KBM-7 (cell line): ENCODE results near the gene C18orf63.
"Not testable (repeated sequence)": the region's sequence is repeated elsewhere in the genome, so short reads cannot be mapped to it uniquely, and the experiment has no call there.

Experiments used
- DNase-seq: peaks from one replicate; pipeline ENCODE4 v3.0.0-alpha.2; 2015
- in situ Hi-C: fragments of 300-500 bp; cut with MboI; formaldehyde crosslinking; loops from 2 replicates; pipeline ENCODE4 v1.14.3; 2020; ENCODE audit warnings: low sequenced_read_pairs, low pct_unique_long_range_greater_than_20kb, mixed read lengths

C18orf63 gene

DNA sequence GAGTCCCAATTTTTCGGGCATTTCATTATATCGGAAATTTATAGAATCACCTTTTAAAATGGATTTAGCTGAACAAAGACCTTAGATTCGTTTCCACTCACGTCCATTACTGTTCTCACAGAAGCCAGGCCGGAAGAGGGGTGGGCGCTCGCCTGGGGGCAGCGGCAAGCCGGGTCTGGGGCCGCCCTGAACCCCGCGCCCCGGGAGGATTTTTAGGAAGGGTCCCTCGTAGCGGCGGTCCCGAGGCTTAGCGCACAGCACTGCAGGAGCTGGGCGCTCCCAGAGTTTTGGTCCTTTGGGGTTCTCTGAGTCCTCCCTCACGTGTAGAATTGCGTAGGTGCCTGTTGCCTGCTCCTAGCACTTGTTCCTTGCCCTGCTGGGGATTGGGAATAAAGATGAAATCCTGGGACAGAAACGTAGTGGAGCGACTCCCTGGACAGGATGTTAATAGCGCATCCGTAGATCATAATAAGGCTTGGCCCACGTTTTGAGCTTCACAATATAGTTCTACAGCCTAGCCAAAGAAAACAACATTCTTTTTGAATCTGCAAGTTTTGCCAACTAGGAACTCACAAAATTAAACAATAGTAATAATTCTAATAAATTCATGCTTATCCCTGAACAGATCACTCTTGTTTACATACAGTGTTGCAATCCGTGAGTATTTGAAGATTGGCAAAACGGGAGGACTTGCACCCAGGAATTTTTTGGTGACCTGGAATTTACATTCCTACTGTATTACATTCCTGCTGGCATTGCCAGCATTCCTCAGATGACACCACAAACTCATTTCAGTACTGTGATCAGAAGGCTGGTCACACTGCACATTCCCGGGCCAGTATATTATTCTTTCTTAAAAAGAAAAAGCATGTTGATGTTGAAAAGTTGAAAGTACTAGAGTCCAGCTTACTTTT, 875 bp downstream of the C18orf63 start:
- in situ Hi-C loops = no loop called here
- DNase-seq = no peak

DNA sequence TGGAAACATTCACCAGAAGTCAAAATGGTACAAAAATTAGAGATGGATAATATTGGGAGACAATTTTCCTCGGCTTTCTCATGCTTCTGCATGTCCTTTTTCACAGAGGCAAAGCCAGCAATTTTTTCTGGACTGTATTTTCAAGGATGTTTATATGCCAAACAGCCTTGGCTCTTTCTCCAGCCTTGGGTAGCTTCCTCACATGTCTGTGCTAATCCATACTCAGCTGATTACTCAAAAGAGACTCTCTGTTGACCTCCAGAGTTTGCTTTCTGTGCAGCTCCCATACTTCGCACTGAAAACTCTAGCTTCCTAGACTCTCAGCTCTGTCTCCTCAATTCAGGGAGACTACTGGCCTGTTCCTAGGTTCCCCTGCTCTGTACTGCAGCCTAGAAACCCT, 10.6 kb downstream of the C18orf63 start:
- in situ Hi-C loops = no loop called here
- no peak for DNase-seq

DNA sequence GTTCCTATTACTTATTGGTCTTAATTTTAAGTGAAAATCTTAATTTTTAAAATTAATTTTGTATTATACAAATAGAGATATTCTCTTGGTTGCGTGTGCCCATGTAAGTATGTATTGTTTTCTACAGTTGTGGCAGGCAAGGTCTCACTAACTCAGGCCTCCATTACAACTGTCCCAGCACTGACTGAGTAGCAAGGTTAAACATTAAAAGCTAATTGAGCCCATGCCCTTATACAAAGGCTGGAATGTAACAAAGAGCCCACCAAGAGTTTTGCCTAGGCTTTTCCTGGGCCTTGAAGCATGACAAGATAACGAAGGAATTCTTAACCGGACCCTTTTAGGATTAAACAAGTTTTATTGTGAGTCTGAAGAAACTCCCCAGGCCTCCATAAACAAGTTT, 11.2 kb downstream of the C18orf63 start:
- in situ Hi-C loops, DNase-seq: not testable (repeated sequence)

DNA sequence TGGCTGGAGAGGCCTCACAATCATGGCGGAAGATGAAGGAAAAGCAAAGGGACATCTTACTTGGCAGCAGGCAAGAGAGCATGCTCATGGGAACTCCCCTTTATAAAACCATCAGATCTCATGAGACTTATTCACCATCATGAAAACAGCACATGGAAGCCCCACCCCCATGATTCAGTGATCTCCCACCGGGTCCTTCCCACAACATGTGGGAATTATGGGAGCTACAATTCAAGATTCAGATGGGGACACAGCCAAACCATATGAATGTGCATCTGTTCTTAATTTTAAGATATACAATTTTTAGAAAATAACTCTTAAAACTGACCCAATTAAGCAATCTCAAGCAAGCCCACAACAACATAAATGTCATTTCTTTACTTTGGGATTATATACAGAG, 12.6 kb downstream of the C18orf63 start:
- no peak for DNase-seq
- in situ Hi-C loops = no loop called here

DNA sequence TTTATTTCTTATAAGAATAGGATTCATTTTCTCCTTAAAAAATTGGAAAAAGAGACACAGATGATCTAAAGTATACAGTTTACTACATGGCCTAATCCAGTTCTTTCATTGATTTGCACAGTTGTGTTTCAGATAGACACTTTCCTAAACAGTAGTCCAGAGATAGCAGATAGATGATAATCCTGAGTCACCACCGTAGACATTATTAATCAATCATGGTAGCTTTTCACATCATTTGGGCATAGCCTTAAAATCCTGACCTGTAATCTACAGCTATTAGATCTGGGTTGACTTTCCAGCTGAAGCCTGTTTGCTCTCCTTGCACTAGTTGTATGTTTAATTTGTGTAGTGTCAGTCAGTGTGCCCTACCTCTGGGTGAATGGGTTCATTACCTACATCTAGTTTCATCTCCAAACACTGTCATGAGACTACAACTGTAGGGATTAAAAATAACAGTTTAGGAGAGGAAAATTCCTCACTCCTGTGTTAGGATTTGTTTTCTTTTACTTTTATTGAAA, 14.1 kb downstream of the C18orf63 start:
- in situ Hi-C loops = no loop called here

DNA sequence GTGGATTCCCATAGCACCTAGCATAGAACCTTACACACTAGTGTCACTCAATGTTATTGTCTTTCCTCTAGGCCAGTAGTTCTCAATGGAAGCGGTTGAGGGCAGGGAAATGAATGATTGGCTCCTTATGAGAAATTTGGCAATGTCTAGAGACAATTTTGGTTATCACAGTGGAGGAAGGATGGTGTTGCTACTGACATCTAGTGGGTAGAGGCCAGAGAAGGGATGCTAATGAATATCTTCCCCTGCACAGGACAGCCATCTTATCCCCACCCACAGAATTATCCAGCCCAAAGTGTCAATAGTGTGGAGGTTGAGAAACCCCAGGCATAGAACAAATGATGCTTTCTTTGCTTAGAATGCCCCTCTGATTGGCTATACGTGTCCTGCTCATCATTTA, 15.8 kb downstream of the C18orf63 start:
- in situ Hi-C loops = no loop called here
- no peak for DNase-seq

More for the DNA sequence above, 14.1 kb downstream of the C18orf63 start:
- no peak for DNase-seq

DNA sequence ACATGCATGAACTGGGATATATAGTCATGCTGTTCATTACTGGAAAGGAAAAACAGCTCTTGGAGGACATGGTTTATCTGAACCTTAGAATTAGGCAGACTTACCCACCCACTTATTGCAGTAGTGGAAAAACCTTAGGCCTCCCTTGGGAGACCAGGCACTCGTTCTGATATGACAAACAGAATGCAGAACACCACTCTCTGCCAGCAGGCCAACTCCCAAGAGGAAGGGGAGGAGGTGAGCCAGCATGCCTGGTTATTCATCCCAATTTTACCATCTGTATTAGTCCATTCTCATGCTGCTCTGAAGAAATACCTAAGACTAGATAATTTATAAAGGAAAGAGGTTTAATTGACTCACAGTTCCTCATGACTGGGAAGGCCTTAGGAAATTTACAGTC, 17.5 kb downstream of the C18orf63 start:
- DNase-seq = no peak
- in situ Hi-C loops = no loop called here

DNA sequence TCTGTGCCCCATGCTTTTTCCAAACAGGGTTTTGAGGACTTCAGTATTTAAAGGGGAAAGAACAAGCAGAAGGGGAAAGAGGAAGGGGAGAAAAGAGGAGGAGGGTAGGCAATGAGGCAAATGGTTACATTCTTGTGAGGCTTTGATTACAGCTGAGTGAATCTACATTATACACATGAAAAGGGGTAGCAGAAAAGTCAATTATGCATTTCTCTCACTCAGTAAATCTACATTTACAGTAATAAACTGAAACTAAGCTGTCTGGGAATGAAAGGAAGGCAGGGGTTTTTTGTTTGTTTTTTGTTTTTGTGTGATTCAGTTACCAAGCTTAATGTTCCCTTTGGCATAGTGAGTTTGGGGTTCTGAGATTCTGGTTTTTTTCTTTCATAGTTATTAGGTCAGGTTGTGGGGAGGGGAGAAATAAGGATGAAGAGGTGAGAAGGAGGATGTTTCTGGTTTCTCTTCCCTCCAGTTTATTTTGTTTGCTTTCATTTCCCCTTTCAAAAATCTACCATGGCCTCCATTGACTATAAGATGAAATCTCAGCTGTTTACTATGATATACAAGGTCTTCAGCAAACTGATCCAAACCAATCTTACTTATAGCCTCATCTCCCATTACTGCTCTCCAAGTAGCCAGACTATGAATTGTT, 18.7 kb downstream of the C18orf63 start:
- DNase-seq = no peak
- in situ Hi-C loops = no loop called here

DNA sequence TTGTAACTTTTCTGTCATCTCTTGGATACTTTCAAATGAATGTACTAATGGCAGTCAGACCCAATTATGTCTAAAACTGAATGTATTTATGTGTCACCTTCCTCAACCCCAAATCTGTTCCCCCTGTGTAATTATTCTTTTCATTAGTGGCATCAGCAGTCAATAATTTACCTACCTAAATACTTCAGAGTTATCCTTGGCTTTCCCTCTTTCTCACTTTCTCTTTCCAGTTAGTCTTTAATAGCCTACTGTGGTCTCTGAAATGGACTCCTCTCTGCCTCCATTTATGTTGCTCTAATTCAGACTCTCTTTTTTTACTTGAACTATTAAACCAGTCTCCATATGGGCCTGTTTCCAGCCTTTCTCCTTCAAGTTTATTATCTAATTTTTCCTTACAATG, 21.0 kb downstream of the C18orf63 start:
- no peak for DNase-seq
- in situ Hi-C loops = no loop called here

DNA sequence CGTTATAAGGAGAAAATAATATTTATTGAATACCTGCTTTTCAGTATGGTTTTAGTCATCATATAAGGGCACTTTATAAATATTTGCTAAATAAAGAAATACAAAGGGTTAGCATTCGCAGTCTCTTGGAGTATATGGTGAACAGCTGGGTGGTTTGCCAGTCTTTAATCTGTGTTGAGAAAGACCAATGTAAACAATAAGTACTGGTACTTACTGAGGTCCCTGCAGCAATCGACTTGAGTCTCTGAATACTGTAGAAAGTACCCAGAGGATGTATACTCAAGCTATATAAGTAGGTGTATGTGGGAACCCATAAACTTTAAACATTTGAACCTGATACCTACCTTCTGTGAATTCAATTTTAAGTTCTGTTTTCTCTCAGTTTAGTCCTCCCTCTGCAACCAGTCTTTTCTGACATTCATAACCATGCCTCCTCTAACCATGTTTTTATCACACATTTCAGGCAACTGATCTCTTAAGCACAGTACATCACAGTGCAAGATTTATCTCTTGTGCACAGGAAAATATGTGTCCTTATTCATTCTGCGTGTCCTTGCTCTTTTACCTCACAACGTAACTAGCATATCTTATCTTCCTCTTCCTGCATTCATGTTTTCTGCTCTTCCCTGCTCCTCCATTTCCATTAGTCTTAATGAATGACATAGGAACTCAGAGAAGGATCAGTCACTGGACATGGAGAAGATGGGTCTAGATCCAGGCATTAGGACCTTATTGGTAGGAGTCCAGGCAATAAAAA, 21.7 kb downstream of the C18orf63 start:
- DNase-seq = no peak
- in situ Hi-C loops = no loop called here

DNA sequence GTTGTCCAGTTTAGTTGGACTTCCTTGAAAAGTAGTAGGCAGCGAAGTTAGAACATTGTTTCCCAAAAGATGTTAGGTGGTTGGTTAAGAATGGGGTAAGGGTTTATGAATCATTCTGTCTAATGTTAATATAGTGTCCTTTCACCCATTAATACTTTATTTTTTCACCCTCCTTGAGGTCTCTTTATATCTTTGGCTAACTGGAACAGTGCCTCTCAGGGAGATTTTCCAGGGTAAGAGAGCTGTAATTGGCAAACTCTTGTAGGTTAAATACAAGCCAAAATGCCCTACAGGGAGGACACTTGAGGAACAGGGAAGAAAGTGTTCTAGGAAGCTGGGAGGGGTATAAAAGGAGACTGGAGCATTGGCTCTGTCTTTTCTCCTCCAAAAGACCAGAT, 22.3 kb downstream of the C18orf63 start:
- in situ Hi-C loops = no loop called here
- no peak for DNase-seq

DNA sequence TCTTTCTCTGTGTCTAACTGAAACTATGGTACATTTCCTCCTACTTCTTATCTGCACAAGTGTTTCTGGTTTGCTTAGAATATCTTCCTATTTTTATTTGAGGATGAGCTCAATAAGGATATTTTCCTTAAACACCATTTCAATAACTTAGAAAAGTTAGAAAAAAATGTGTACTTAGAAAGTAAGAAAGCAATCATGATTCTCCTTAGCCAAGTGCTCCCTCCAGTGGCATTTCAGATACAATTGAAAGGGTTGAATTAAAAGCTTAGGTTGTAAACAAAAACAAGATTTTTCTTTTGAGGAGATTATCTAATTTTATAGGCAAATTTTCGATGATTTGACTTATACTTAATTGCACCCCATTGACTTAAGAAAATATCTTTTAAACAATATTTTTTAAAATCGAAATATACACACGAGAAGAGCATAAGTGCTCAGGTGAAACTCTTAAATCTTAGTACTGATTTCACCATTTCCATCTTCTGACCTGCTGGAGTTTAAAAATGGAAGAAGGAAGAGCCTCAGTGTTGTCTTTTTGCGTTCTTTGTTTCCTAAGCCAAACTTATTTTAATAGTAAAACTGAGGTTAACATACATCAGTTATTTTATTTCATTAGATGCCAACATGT, 26.9 kb downstream of the C18orf63 start:
- in situ Hi-C loops = no loop called here
- DNase-seq = peak; percentile 19

DNA sequence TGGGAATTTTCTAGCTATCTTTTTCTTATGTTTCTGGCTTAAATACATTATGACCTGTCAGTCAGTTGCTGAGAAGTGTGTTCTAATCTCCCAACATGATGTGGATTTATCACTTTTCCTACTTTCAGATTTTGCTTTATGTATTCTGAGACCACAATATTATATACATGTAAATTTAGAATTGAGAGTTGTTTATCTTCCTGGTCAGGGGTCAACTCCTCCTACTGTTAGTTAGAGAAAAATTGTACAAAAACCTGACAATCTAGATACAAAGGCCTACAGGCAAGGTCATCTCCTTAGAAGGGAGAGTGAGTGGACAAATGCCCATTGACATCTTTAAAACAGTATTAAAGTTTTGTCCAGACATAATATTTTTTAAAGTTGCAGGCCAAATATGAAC, 30.6 kb downstream of the C18orf63 start:
- in situ Hi-C loops = no loop called here
- no peak for DNase-seq

DNA sequence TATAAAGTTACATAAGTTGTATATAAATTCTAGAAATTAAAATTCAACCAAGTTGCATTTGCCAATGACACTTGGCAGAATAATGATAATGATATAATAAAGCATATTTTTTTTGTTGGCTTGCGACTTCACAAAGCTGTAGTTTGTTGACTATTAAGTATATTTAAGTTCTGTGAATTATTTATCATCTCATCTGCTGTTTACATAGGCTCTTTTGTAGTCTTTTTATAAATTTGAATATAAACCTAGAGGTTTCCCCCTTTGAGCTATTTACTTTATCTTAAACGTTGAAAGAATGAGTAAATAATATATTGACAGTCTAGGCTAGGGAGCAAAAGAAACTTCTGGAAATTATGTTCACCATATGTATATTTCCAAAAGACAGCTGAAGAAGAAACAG, 32.9 kb downstream of the C18orf63 start:
- DNase-seq = no peak
- in situ Hi-C loops = no loop called here

DNA sequence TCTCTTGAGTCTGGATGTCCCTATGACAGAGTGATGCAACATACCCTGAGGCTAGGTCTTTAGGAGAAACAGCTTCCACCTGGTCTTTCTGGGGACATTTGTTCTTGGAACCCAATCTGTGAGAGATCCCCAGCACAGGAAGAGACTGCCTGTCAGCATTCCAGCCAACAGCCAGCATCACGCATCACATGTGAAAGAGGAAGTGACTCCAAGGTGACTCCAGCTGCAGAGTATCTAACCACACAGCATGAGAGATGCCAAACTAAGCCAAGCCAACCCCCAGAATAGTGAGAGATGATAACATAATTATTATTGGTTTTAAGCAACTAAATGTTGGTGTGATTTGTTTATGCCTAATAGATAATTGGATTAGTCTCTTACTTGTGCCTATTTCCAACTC, 35.7 kb downstream of the C18orf63 start:
- in situ Hi-C loops = no loop called here
- DNase-seq = no peak

DNA sequence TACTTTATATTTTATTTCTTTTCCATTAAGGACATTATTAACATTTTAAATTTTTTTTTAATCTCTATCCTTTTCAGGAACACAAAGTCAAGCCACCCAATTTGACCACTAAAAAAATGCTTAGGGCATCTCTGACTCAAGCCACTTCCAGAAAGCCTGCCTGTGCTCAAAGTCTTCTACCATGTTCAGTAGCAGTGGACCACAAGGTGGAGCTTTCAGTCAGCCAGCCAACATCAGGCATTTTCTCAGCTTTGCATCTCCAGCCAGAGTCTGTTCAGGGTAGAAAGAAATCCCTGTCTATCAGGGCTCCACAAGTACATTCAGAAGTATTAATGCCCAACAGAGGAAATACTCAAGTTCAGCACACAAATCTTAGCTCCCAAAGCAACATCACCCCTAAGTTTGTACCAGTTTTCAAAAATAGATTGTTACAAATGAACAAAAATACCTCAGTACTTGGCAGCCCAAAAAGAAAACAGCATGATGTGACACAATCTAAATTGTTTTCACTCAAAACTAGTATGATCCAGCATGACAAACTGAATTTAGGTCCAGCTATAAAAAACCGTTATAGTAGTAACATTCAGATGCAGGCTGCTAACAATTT, 37.6 kb downstream of the C18orf63 start:
- in situ Hi-C loops = no loop called here
- peak; percentile 27 for DNase-seq

DNA sequence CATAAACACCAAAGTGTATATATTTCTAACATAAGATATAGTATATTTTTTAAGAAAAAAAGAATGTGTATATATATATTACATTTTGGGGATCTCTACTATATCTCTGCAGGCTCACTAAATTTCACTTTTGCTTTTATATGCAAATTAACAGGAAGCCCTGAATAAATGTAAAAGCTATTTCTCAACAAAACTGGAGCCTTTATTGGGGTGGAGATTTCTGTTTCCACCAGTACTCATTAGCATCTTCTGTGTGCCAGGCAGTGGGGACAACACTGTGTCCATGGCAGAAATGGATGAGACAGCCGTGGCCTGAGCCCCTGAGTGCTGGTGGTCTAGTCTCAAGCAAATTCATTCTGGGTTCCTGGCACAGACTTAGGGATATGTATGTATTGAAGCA, 41.3 kb downstream of the C18orf63 start:
- no peak for DNase-seq
- in situ Hi-C loops = no loop called here

DNA sequence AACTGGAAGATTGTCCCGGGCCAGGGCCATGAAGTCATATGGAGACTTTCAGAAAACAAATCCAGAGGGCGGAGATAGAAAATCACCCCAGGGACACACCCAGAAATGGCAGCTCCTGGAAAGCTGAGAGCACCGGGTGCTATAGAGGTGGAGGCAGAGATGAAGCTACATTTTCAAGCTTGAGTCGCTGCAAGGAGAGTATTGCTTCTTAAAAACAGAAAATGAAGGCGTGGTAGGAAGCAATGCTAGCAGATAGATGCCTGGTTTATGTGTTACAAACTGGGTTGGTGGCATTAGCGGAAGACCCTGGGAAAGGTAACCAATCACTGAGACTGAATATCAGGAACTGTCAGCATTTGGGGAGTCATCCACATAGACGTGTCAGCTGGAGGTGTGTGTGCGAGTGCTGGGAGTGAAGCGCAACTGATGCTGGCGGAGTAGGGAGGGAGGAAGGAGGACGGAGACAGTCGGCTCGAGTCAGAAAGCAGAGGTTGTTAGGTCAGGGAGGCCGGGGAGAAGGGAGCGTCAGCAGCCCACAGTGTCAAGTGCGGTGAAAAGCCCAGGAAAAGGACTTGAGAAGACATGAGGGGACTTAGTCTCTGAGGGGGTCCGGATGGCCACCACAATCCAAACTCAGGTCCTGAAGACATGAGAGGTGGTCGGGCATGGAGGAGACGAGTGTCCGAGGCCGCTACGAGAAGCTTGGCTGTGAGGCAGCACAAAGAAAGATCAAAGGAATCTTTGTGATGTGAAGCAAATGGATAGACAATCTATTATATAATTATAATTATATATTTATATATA, 45.4 kb downstream of the C18orf63 start:
- in situ Hi-C loops = no loop called here
- peak; percentile 16 for DNase-seq
